A549 (cell line): ENCODE data around the gene FGF18. TPM values are rescaled to one million over a fixed set of nuclear protein-coding genes. Genes with fewer than 3 reads are reported as not detected.

ENCODE experiments used
- EHF ChIP-seq: fragments of 250-450 bp; sonication (Bioruptor Pico); IDR thresholded peaks from 2 replicates; pipeline ENCODE4 v1.5.0; 2020; ENCODE audit warnings: mild to moderate bottlenecking
- FOSL2 ChIP-seq, 2 experiments: fragments of 450-650 bp in 1 of 2; fragments of >200 bp in 1 of 2; sonication (Bioruptor Twin) in 1 of 2; formaldehyde crosslinking; IDR thresholded peaks; 2 replicates each; pipeline versions ENCODE4 v1.5.0 to v1.6.1; 2016 to 2020; ENCODE audit warnings: mild to moderate bottlenecking in 1 of 2, moderate library complexity in 1 of 2
- FOXS1 ChIP-seq: fragments of 250-450 bp; sonication (Bioruptor Pico); IDR thresholded peaks from 2 replicates; pipeline ENCODE4 v1.5.0; 2020; ENCODE audit warnings: mild to moderate bottlenecking, moderate library complexity
- GATA3 ChIP-seq: IDR thresholded peaks from 2 replicates; pipeline ENCODE4 v1.6.1; 2012; ENCODE audit warnings: borderline replicate concordance
- HOXA7 ChIP-seq: fragments of 250-450 bp; sonication (Bioruptor Pico); IDR thresholded peaks from 2 replicates; pipeline ENCODE4 v1.5.0; 2020; ENCODE audit warnings: mild to moderate bottlenecking, moderate library complexity
- HOXB5 ChIP-seq: fragments of 250-450 bp; sonication (Bioruptor Pico); IDR thresholded peaks from 2 replicates; pipeline ENCODE4 v1.5.0; 2020; ENCODE audit warnings: mild to moderate bottlenecking, moderate library complexity
- JUN ChIP-seq, 2 experiments: fragments of >200 bp; sonication (Bioruptor Twin); formaldehyde crosslinking; IDR thresholded peaks; 2 replicates in 1 of 2; 3 replicates in 1 of 2; pipeline ENCODE4 v1.6.1; 2016 to 2017
- JUNB ChIP-seq: fragments of >200 bp; sonication (Bioruptor Twin); formaldehyde crosslinking; IDR thresholded peaks from 2 replicates; pipeline ENCODE4 v1.6.1; 2016
- KDM1A ChIP-seq: fragments of 200-600 bp; sonication (generic); IDR thresholded peaks from 2 replicates; pipeline ENCODE4 v1.6.1; 2016; ENCODE audit warnings: low read depth, mild to moderate bottlenecking
- KDM5A ChIP-seq: fragments of 200-600 bp; sonication (generic); IDR thresholded peaks from 2 replicates; pipeline ENCODE4 v1.6.1; 2016; ENCODE audit warnings: antibody characterized with exemption, mild to moderate bottlenecking
- POLR2AphosphoS2 ChIP-seq: conservative IDR thresholded peaks from 2 replicates; pipeline ENCODE4 v1.6.1; 2012; ENCODE audit warnings: low read length, improper control_type of control experiment, inconsistent platforms
- RFX5 ChIP-seq: fragments of 450-650 bp; IDR thresholded peaks from 2 replicates; pipeline ENCODE4 v1.7.1; 2014; ENCODE audit warnings: antibody characterized with exemption, mild to moderate bottlenecking, moderate library complexity
- ZC3H11A ChIP-seq: fragments of 450-650 bp; IDR thresholded peaks from 2 replicates; pipeline ENCODE4 v1.6.1; 2014; ENCODE audit warnings: antibody characterized with exemption, mild to moderate bottlenecking
- ZNF302 ChIP-seq: fragments of 250-450 bp; sonication (Bioruptor Pico); IDR thresholded peaks from 2 replicates; pipeline ENCODE4 v1.9.0; 2021; ENCODE audit warnings: inconsistent platforms, mild to moderate bottlenecking, moderate library complexity
- polyA plus RNA-seq, 4 experiments: library from polyadenylated mRNA; depleted of rRNA in 3 of 4; stranded (reverse); fragments of >200 nt; fragmentation: RNase III in 1 of 4; extraction: RNeasy Plus Mini Kit Qiagen cat#74134 plus additional on column Dnase treatment in 1 of 4; gene quantifications; 2 replicates in 3 of 4; 3 replicates in 1 of 4; pipeline ENCODE4 v1.2.3, GENCODE V29; 2011 to 2017
- TF ChIP-seq, protein P1 (sequence below): fragments of 250-450 bp; sonication (Bioruptor Pico); IDR thresholded peaks from 2 replicates; pipeline ENCODE4 v1.5.0; 2020; ENCODE audit warnings: low read depth, mild to moderate bottlenecking, moderate library complexity
- TF ChIP-seq, protein P2 (sequence below): fragments of >200 bp; sonication (Bioruptor Twin); formaldehyde crosslinking; IDR thresholded peaks from 2 replicates; pipeline ENCODE4 v1.6.1; 2016
- TF ChIP-seq, protein P3 (sequence below): fragments of >200 bp; sonication (Bioruptor Twin); formaldehyde crosslinking; IDR thresholded peaks from 3 replicates; pipeline ENCODE4 v1.5.1; 2016
- TF ChIP-seq, protein P4 (sequence below): IDR thresholded peaks from 2 replicates; pipeline ENCODE4 v1.6.1; 2012; ENCODE audit warnings: low read depth, borderline replicate concordance
- TF ChIP-seq, protein P5 (sequence below): fragments of 200-600 bp; sonication (generic); IDR thresholded peaks from 2 replicates; pipeline ENCODE4 v1.6.1; 2016; ENCODE audit warnings: antibody characterized with exemption, mild to moderate bottlenecking, moderate library complexity

The FGF18 gene
- polyA plus RNA-seq, 2 of the 4 experiments (the other 2 are of a cell fraction) = 0.09 to 0.16 TPM

DNA sequence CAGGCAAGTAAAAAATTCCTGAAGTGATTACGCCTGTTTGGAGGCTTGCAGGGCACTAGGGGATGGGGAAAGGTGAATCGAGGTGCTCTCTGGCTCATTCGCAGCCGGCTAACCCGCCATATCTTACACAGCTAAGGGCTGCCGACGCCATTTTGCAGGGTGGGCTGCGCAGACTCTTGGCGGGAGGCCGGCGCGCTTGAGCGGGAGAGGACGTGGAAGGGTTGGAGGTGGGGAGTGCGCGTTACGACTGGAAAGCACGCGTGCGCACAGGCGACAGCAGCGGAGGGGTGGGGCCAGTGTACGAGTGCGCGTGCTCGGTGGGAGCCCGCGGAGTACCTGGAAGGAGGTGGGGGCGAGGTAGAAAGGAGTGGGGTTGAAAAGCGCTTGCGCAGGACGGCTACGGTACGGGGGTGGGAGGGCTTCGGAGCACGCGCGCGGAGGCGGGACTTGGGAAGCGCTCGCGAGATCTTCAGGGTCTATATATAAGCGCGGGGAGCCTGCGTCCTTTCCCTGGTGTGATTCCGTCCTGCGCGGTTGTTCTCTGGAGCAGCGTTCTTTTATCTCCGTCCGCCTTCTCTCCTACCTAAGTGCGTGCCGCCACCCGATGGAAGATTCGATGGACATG is 32.0 kb upstream of the FGF18 start, which contains the start of gene NPM1 (continued):
- TF ChIP-seq, protein P1, sequence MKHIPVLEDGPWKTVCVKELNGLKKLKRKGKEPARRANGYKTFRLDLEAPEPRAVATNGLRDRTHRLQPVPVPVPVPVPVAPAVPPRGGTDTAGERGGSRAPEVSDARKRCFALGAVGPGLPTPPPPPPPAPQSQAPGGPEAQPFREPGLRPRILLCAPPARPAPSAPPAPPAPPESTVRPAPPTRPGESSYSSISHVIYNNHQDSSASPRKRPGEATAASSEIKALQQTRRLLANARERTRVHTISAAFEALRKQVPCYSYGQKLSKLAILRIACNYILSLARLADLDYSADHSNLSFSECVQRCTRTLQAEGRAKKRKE (CRISPR knock-in tag) = no peak
- TF ChIP-seq, protein P2, sequence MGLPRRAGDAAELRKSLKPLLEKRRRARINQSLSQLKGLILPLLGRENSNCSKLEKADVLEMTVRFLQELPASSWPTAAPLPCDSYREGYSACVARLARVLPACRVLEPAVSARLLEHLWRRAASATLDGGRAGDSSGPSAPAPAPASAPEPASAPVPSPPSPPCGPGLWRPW = no peak
- TF ChIP-seq POLR2AphosphoS2 (no peak), FOXS1 (CRISPR knock-in tag) (no peak), HOXB5 (no peak), KDM5A (peak; percentile 15; the same call in 1 of the 2 replicates), JUNB (no peak), KDM1A (no peak), ZC3H11A (no peak), ZNF302 (no peak), RFX5 (no peak), FOSL2 (IDR thresholded peaks at IDR 0.05) (no peak), FOSL2 (CRISPR knock-in tag; IDR thresholded peaks at IDR 0.05) (no peak), HOXA7 (no peak), GATA3 (0 out of 2 replicates have a peak, but pooled peaks have one; percentile 51), EHF (CRISPR knock-in tag) (no peak), JUN (IDR thresholded peaks at IDR 0.05) (peak; percentile 89 to 98)
- TF ChIP-seq, protein P3, sequence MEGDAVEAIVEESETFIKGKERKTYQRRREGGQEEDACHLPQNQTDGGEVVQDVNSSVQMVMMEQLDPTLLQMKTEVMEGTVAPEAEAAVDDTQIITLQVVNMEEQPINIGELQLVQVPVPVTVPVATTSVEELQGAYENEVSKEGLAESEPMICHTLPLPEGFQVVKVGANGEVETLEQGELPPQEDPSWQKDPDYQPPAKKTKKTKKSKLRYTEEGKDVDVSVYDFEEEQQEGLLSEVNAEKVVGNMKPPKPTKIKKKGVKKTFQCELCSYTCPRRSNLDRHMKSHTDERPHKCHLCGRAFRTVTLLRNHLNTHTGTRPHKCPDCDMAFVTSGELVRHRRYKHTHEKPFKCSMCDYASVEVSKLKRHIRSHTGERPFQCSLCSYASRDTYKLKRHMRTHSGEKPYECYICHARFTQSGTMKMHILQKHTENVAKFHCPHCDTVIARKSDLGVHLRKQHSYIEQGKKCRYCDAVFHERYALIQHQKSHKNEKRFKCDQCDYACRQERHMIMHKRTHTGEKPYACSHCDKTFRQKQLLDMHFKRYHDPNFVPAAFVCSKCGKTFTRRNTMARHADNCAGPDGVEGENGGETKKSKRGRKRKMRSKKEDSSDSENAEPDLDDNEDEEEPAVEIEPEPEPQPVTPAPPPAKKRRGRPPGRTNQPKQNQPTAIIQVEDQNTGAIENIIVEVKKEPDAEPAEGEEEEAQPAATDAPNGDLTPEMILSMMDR = no peak
- TF ChIP-seq, protein P4, sequence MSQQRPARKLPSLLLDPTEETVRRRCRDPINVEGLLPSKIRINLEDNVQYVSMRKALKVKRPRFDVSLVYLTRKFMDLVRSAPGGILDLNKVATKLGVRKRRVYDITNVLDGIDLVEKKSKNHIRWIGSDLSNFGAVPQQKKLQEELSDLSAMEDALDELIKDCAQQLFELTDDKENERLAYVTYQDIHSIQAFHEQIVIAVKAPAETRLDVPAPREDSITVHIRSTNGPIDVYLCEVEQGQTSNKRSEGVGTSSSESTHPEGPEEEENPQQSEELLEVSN = peak; percentile 90
- TF ChIP-seq, protein P5, sequence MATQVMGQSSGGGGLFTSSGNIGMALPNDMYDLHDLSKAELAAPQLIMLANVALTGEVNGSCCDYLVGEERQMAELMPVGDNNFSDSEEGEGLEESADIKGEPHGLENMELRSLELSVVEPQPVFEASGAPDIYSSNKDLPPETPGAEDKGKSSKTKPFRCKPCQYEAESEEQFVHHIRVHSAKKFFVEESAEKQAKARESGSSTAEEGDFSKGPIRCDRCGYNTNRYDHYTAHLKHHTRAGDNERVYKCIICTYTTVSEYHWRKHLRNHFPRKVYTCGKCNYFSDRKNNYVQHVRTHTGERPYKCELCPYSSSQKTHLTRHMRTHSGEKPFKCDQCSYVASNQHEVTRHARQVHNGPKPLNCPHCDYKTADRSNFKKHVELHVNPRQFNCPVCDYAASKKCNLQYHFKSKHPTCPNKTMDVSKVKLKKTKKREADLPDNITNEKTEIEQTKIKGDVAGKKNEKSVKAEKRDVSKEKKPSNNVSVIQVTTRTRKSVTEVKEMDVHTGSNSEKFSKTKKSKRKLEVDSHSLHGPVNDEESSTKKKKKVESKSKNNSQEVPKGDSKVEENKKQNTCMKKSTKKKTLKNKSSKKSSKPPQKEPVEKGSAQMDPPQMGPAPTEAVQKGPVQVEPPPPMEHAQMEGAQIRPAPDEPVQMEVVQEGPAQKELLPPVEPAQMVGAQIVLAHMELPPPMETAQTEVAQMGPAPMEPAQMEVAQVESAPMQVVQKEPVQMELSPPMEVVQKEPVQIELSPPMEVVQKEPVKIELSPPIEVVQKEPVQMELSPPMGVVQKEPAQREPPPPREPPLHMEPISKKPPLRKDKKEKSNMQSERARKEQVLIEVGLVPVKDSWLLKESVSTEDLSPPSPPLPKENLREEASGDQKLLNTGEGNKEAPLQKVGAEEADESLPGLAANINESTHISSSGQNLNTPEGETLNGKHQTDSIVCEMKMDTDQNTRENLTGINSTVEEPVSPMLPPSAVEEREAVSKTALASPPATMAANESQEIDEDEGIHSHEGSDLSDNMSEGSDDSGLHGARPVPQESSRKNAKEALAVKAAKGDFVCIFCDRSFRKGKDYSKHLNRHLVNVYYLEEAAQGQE = peak; percentile 81
